ENCODE measurements around the gene RPS6KA2.

RPS6KA2 gene

GRCh38 chr6:166497087-166497899, 129.8 kb downstream of the RPS6KA2 start:
- no peak for DNase-seq

DNA sequence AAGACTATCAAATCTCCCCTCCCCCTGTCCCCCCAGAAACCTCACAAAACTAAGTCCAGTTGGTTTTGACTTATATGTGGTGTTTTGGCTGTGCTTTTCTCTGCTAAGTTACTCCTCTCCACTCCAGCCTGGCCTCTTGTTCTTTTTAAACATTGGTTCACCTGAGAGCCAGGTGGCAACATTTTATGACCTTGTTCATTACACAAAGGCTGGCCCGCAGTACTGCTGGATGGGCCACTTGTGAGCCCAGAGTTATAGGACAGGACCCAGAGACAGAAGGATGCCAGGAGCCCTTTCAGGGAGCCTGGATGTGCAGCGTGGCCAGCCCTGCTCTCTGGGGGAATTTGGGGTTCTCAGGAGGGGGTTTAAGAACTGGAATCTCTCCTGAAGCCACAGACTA, 130.6 kb downstream of the RPS6KA2 start:
- peak; percentile 54 for DNase-seq

DNA sequence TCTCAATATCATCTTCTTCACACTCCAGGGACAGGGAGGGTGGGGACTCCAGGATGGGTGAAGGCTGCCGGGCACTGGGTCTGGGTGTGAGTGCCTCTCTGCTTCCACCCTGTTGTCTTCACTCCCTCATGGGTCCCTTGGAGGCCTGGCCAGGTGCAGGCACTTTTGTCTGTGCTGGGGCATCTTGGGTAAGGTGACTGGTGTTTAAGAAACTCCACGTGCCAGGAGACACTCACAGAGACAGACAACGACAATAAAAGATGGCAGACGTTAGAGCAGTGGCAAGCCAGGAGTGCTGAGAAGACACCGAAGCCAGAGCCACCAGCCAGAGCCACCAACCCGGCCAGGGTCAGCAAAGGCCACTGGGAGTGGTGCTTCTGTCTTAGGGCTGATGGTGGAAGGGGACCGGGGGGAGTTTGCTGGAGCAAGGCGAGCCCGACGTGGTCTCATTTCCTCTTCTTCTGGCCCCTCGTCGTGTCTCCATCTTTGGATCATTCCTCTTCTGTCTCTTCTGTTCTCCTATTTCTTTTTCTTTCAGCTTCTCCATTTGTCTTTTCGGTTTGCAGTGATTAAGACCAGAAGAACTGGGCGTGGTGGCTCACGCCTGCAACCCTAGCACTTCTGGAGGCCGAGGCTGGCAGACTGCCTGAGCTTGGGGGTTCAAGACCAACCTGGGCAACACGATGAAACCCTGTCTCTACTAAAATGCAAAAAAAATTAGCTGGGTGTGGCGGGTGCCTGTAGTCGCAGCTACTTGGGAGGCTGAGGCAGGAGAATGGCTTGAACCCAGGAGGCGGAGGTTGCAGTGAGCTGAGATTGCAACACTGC, 131.3 kb downstream of the RPS6KA2 start:
- DNase-seq: no peak

- DNase-seq: no peak
These were observed 132.1 kb downstream of the RPS6KA2 start for GRCh38 chr6:166494757-166495486.

DNA sequence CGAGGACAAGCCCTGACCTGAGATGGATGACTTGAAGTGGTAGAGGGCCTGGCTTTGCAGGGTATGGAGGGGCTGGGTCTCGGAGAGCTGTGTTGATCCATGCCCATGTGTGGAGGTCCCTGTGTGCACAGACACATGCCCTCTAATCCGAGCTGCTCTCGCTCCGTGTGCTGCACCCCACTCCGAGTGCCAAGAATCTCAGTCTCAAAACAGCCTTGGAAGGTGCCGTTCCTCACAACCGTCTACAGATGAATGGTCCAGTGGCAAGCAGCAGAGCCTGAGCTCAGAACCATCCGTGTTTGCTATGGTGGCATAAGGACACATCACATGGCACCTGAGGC, 133.0 kb downstream of the RPS6KA2 start:
- DNase-seq: no peak

GRCh38 chr6:166493427-166494100, 133.5 kb downstream of the RPS6KA2 start:
- DNase-seq: no peak

DNA sequence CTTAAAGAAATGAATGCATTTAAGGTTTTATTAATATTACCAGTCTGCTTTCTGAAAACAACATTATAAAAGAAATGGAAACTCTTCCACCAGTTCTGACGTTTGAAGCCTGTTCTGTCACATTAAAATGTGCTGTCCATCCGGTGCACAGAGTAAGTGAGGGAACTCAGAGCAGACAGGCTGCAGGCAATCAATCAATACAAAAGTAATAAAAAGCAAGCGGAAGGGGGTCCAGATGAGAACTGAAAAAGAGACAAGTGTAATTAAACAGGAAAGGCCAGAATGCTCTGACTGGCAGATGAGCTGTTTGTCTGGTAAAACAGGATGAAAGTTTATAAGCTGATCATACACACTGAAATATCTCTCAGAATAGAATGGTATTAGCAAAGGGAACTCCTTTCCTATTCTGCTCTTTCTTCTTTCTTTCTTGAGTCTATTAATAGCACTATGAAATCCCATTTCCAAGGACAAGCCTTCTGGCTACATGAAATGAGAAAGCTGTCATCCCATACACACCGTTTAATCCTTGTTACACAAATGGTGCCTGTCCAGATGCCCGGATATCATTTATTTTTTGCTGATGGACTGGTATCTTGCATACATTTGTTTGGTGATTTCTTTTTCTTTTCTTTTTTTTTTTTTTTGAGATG, 134.8 kb downstream of the RPS6KA2 start:
- DNase-seq: no peak

DNA sequence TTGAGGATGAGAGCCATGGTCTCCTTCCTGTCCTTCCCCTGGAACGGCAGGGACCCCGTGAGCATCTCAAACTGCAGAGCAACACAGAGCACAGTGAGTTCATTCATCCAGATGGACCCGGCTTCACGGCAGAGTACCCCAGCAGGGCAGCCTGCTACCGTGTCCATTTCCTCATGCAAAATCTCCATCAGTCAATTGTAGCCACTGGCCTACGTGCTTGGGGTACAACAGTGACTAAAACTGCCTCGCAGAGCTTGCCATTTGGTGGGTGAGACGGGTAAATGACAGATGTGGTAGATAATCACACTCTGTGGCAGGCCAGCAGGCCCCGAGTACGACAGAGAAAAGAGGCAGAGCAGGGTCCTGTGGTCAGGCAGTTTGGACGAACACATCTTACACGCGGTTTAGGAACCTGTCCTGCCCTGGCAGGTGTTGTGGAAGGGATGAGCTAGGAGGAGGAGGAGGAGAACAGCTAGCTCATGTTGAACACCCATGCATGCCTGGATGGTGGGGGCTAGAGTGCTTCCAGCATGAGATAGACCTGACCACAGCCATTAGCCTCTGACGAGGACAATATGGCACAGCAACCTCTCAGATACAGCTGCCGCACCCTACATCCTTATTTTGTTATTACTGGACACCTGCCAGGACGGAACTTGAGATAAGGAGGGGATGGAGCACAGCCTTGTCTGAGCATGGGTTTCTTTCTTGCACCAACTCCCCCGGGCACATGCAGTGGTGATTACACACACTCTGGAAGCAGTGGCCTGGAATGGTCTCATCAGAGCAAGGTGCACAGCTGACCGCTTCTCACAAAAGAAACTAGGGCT, 136.2 kb downstream of the RPS6KA2 start:
- DNase-seq: peak; percentile 87

GRCh38 chr6:166489301-166490155, 137.5 kb downstream of the RPS6KA2 start:
- no peak for DNase-seq

DNA sequence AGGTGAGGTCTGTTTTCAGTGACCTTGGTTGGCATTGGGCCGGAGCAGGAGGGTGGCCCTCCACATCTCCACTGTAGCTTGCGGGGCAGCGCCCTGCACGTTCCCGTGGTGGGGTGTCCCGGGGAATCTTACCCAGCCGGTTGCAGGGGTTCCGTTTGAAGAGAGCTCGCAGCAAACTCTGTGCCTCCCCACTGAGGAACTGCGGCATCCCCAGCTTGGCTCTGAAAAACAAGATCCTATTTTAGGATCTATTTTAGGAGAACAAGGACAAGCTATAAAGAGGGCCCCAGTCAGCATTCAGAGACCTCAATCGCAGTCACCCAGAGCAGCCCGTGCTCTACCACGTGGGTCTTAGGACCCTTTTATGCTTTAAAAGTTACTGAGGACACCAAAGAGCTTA, 138.3 kb downstream of the RPS6KA2 start:
- no peak for DNase-seq

DNA sequence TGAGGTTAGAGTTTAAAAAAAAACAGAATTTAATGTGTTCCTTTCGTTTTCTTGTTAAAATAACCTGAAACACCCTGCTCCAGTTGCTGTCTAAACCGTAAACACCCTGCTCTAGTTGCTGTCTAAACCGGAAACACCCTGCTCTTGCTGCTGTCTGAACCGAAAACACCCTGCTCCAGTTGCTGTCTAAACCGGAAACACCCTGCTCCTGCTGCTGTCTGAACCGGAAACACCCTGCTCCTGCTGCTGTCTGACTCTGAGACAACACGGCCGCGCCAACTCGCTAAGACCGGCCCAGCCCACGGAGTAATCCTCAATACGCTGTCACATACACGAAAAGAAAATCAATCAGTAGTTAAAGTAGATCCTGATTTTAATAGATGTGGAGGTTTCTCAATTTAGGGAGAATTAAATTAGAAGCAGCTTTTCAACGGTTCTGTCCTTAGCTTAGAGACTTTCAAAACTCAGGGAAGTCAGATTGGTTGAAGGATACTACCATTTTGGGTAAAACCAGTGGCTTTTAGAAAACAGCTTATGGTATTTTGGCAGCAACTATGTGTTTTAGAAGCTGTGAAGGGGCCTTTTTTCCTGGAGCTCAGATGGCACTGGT, 138.9 kb downstream of the RPS6KA2 start:
- DNase-seq: no peak

DNA sequence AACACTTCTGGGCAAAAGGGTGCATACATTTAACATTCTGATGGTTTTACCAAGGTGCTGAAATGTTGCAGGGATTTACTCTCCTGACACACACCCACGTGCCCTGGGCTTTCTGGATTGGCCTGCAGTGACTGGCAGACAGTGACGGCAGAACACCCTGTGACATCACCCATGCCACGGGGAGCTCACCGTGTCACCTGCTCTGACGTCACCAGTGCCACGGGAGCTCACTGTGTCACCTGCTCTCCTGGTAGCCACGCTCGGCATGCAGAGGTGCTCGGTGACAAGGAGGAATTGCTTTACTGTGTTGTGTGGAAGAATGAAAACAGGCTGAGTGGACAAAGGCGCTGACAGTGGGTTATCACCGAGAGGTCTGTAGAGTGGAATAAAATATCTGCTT, 139.9 kb downstream of the RPS6KA2 start:
- DNase-seq: no peak

DNA sequence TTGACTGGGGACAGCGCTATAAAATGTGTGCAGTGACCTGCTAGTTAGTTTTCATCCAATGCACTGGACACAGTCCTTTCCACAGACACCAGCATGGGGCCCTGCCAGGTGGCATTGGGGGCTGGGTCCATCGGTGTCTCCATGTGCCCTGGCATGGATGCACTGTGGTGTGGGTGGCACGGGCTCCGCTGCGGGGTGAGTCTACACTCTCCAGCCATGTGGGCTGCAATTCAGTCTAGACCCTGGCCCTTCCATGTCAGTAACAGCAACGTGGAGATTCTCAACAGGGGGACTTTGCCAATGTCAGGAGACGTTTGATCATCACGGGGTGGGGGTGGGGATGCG, 140.5 kb downstream of the RPS6KA2 start:
- DNase-seq: no peak

DNA sequence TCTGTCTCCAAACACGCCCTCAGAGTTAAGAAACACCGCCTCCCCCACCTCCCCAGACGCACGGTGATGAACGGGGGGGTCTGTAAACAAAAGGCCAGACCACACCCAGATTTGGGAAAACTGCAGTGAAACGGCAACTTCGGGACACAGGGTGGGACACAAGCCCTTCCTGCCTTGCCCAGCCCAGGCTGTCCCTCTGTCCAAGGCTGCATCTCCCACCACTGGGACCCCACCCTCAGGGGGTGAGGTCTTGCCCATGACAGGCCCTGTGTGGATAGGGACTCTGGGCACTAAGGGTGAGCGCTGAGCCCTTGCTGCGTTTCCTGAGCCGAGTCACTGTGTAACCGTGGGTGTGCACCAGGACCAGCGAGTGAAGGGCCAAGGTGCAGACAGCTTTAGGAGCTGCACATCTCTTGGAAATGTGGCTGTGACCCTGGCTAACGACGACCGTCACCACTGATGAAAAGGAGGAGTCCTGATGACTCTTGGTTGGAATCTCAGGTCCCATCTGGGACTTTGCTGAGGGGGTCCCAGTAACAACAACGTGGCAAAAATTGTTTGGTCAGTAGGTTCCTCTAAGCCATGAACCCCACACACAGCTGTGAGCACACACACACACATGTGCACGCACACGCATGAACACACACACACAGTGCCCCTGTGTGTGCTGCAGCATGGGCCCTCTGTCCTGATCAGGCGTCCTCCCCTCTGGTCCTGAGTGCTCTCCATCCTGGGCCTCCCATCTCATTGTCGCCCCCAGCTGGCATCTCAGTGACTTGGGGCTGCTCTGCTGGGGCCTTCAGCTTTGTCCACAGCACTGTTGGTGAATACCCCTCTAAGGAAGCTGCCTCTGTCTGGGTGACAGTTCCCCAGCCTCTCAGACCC, 141.2 kb downstream of the RPS6KA2 start:
- no peak for DNase-seq

DNA sequence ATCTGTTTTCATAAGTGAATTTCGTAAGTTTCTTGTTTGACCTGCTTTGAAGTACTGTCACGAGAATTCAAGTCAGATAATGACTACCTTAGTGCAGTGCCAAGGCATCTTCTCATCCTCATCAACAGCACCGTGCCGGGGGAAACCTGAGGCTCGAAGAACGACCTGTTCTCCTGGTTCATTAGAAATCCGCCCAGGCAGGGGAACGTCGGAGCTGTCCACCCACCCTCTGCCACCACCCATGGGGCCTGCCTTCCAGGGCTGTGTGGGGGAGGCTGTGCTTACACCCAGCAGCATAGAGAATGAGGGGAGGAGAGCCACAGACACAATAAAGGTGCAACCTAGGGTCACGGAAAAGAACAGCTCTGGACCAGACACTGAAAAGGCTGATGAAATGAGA, 142.2 kb downstream of the RPS6KA2 start:
- no peak for DNase-seq

DNA sequence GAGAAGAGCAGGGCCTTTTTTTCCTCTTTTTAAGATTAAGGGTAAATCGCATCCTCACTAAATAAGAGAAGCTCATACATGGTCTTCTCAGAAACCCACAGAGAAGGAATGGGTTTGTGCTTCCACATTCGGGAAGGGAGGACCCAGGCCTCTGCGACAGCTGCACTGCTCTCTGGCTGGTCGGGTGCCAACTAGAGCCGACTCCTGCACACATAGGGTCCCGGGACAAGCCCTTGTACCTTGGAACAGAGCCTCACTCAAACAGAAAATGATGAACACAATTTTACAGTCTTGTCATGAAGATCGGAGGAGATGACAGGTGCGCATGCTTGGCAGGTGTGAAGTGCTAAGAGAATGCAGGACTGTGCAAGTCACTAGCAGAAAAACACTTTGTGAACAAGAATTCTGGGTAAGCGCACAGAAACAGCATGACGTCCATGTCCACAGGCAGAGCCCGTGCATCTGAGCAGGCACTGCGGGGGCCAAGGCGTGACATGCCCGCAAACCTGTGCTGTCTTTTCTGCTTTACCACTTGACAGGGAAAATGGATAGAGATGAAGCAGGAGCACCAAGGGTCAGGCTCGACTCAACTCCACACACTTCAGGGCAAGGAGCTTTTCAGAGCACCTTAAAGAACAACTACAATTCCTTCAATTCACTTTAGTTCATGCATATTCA, 143.3 kb downstream of the RPS6KA2 start:
- no peak for DNase-seq

DNA sequence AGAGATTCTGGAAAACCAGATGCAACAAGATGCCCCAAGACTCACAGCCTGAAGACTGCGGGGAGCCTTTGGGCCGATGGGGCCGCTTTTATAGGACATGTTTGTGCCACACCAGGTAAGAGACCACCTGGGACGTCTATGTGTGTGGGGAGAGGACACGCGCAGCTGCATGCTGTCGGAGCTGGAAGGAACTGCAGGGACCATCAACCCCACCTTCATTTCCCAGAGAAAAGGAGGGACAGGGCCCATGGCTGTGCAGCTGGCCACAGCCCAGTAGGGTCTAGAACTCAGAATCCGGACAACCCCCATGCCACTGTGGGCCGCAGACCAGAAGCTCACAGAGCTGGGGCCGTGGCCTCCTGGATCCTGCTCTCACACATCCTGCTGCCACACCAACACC, 144.0 kb downstream of the RPS6KA2 start:
- no peak for DNase-seq

DNA sequence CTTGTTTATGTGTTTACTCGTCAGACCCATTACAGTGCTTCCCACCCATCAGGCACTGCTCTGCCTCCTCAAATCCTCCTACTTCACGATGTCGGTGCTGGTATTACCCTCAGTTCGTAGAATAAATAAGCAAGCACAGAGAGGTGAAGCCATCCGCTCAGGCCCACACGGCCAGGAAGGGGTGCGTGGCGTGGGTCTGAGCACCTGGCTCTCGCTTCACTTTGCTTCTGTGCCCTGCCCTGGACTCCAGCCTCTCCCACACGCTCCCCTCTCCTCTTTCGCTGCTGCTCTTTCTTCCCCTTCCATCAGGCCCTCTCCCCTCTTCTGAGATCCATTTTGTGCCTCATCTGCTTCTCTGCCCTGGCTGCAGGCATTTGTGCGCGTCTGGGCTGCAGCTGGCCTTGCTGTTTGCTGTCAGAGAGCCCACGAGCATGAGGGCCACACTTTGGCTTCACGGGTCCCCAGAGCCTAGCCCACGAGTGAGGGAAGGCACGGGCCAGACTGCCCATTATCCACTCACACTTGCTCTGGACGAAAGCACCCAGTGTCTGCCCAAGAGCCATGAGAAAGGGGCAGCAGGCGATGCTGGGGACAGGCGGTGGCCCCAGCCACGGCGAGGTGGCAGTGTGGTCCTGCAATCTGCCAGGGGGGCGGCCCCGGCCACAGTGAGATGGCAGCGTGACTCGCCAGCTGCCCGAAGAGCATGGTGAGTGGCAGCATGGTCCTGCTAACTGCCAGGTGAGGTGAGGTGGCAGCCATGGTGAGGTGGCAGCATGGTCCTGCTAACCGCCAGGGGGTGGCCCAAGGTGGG, 148.1 kb downstream of the RPS6KA2 start:
- DNase-seq: no peak

Data from DMS79 (cell line).